Measurements from ENCODE around the gene EBF3. TPM values are rescaled to one million over a fixed set of nuclear protein-coding genes. Genes with fewer than 3 reads are reported as not detected.
A peak's percentile ranks its signal among the peaks of the same experiment; 100 is the strongest.

The EBF3 gene
- total RNA-seq, 4 donors from 2014 or later: 0.77 to 10.7 (median 6.0) TPM

DNA sequence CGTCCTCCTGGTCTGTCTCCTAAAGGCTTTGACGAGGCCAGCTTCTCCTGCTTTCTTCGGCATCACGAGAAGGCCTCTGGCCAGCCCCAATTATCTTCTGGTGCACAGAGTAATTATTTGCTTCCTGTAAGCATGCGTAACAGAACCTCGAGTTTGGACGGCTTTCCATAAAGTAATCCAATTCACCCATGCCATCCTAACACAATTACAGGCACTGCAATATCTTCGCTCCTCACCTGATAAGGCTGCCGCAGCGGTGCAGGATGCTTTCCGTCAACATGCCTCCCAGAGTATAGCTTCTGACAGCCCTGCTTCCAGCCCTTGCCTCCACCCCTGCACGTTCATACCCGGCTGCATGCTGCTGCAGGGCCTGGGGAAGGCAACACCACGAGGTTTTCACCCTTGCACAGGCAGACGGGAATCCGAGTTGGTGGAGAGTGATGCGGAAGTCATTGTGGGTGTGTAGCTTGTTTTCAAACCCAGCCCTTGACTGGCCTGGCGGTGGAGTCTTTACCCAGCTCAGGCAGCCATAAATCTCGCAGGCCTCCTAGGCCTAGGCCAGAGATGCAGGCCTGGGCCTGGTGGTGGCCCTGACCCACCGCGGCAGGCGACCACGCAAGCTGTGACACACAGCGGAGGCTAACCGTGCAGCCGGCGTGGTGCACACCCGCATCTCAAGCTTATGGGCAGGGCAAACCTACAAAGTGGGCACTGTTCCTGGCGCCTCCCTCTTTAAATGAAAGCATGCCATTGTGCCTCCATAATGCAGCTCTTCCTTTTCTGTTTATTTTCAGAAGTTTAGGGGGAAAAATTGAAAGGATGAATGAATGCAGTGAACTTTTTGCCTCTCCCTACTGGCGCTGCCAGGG lies 12.7 kb downstream of the EBF3 start:
- Histone ChIP-seq H3K27ac (no peak overlapping the region), H3K9me3 (no peaks in the 10 kb centered on the region)
- DNase-seq: peak; percentile 3 to 9

DNA sequence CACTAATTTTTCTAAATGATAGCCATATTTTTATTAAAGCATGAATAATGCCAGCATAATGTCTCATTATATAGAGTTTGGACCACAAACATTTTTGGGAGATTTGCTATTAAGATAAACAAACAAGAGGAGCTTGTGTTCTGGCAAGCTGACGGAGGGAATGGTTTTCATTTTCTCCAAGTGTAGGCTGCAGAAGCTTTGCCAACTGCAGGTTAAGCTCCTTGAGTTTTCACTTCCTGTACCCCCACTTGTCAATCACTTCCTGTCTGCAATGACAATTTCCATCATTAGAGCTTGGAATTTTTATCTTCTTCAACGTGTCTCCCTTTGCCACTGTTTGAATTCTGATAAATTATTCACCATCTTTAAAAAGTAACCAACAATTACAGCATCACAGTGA lies 13.4 kb downstream of the EBF3 start:
- Histone ChIP-seq H3K4me3 (no peak overlapping the region), H3K27ac (no peak overlapping the region), H3K36me3 (no peaks in the 10 kb centered on the region), H3K4me1 (peaks cover 0 to 6% of the 10 kb centered on the region in 2 donors), H3K9me3 (no peaks in the 10 kb centered on the region), H3K27me3 (no peaks in the 10 kb centered on the region)
- DNase-seq: no peak
- TF ChIP-seq, protein P1, sequence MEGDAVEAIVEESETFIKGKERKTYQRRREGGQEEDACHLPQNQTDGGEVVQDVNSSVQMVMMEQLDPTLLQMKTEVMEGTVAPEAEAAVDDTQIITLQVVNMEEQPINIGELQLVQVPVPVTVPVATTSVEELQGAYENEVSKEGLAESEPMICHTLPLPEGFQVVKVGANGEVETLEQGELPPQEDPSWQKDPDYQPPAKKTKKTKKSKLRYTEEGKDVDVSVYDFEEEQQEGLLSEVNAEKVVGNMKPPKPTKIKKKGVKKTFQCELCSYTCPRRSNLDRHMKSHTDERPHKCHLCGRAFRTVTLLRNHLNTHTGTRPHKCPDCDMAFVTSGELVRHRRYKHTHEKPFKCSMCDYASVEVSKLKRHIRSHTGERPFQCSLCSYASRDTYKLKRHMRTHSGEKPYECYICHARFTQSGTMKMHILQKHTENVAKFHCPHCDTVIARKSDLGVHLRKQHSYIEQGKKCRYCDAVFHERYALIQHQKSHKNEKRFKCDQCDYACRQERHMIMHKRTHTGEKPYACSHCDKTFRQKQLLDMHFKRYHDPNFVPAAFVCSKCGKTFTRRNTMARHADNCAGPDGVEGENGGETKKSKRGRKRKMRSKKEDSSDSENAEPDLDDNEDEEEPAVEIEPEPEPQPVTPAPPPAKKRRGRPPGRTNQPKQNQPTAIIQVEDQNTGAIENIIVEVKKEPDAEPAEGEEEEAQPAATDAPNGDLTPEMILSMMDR (IDR thresholded peaks at IDR 0.05): no peak
- no peak for TF ChIP-seq POLR2A (IDR thresholded peaks at IDR 0.05)
- intact Hi-C loops (cut with DNase I; ENCODE audit: low total_unique reads): no loop called here

More for the DNA sequence above, 12.7 kb downstream of the EBF3 start:
- intact Hi-C loops (cut with DNase I; ENCODE audit: low total_unique reads): no loop called here
- Histone ChIP-seq H3K36me3 (no peaks in the 10 kb centered on the region), H3K4me1 (peaks cover 0 to 3% of the 10 kb centered on the region in 2 donors), H3K4me3 (no peak overlapping the region), H3K27me3 (peaks cover 0 to 7% of the 10 kb centered on the region in 2 donors)
- no peak for TF ChIP-seq POLR2A (IDR thresholded peaks at IDR 0.05)
- TF ChIP-seq, protein P1 (IDR thresholded peaks at IDR 0.05): no peak

DNA sequence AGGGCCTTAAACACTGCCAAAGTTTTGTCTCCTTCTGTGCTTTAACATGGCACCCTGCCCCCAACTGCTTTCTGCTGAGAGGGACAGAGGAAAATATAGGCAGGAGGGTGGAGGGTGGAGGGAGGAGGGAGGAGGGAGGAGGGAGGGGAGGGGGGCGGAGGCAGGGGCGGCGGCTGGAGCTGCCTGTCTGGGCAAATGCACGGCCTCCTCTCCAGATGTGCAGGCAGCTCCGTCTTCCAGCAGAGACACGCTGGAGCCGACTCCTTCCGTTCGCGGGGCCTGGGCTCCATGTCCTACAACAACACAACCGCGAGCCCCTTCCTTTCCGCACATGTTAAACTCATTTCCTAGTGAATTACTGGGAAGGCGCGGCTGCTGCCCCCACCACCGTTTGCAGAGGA lies 14.2 kb downstream of the EBF3 start:
- peak; percentile 19 to 22 for DNase-seq
- H3K27ac ChIP-seq: no peak overlapping the region
- no peaks in the 10 kb centered on the region for H3K27me3 ChIP-seq
- no peaks in the 10 kb centered on the region for H3K36me3 ChIP-seq
- no peak overlapping the region for H3K4me3 ChIP-seq
- peaks cover 0 to 6% of the 10 kb centered on the region in 2 donors for H3K4me1 ChIP-seq
- TF ChIP-seq, protein P1 (IDR thresholded peaks at IDR 0.05): no peak
- TF ChIP-seq POLR2A (IDR thresholded peaks at IDR 0.05): no peak
- intact Hi-C loops (cut with DNase I; ENCODE audit: low total_unique reads): no loop called here
- no peaks in the 10 kb centered on the region for H3K9me3 ChIP-seq

DNA sequence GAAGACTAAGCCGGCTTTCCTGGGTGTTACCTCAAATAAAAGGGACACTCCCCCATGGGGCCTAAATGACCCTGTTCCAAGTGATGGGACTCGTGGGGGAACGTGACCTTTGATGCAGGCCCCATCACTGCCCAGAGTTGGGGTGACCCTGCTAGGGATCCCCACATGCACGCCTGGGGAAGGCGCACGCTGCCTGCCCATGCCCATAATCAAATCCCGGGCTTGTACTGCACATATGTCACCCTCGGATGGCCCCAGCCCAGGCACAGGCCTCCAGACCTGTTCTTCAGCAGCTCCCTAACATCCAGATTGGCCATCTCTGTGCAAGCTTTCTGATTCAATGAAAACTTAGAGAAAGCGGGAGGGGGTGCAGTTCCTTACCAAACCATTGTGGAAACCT lies 14.7 kb downstream of the EBF3 start:
- H3K27me3 ChIP-seq: no peaks in the 10 kb centered on the region
- no peaks in the 10 kb centered on the region for H3K9me3 ChIP-seq
- no peak overlapping the region for H3K4me3 ChIP-seq
- no peak overlapping the region for H3K27ac ChIP-seq
- DNase-seq: peak in 1 of 2 donors; percentile 10
- intact Hi-C loops (cut with DNase I; ENCODE audit: low total_unique reads): no loop called here
- peaks cover 0 to 6% of the 10 kb centered on the region in 2 donors for H3K4me1 ChIP-seq
- H3K36me3 ChIP-seq: no peaks in the 10 kb centered on the region
- TF ChIP-seq, protein P1 (IDR thresholded peaks at IDR 0.05): no peak
- no peak for TF ChIP-seq POLR2A (IDR thresholded peaks at IDR 0.05)

DNA sequence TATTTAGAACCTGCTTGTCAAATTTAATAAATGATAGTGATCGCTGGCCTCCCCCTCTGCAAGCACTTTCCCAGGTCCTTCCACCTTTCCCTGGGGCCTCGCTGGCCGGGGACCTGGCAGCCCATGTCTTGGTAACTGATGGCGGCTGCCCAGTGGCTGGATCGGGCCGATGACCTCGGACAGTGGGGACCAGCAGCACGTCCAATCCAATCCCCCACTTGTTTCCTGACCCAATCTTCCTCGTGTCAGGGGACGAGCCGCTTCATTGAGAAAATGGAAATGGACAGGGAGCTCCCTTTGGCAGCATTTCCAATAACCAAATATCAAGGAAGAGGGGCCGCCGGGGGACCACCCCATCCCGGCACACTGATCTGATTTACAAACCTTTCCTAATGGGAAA lies 17.2 kb downstream of the EBF3 start:
- TF ChIP-seq, protein P1 (IDR thresholded peaks at IDR 0.05): no peak
- TF ChIP-seq POLR2A (IDR thresholded peaks at IDR 0.05): no peak
- Histone ChIP-seq H3K27me3 (no peaks in the 10 kb centered on the region), H3K36me3 (no peaks in the 10 kb centered on the region), H3K4me1 (peaks cover 3 to 6% of the 10 kb centered on the region in 2 donors), H3K9me3 (no peaks in the 10 kb centered on the region), H3K4me3 (no peak overlapping the region), H3K27ac (peak overlapping the region in 1 of 2 donors; percentile 73)
- DNase-seq: no peak
- intact Hi-C loops (cut with DNase I; ENCODE audit: low total_unique reads): no loop called here
